A673 (cell line): ENCODE measurements around the gene ZFAND5. TPM values are rescaled to one million over a fixed set of nuclear protein-coding genes. Genes with fewer than 3 reads are reported as not detected.

ENCODE experiments used
- BruUV-seq: library from RNA; stranded (reverse); fragments of 400-500 nt; replicated peaks from 2 replicates; lab custom pipeline; 2021; lab: Mats Ljungman, UMichigan
- CTCF ChIA-PET: fragments of 300-600 bp; sonication (Branson Sonifier 250); formaldehyde crosslinking; loops from one replicate; lab custom pipeline; 2022; ENCODE audit warnings: antibody characterized with exemption; lab: Charles Lee
- POLR2A ChIA-PET: fragments of 300-600 bp; sonication (Branson Sonifier 250); formaldehyde crosslinking; loops from one replicate; lab custom pipeline; 2022; ENCODE audit warnings: antibody characterized with exemption; ENCODE audit not compliant: low non-redundant PET; lab: Charles Lee
- DNase-seq: peaks from one replicate; pipeline ENCODE4 v3.0.0-alpha.2; 2015; ENCODE audit warnings: low spot score
- H3K27ac ChIP-seq: fragments of 200-600 bp; sonication (generic); 2 replicates; pipeline ENCODE4 v1.5.1; 2016; ENCODE audit warnings: mixed run types, low read depth, mild to moderate bottlenecking, mixed read lengths, antibody characterized with exemption, low read length; ENCODE audit not compliant: poor library complexity, severe bottlenecking
- H3K27me3 ChIP-seq: fragments of 200-600 bp; sonication (generic); replicated peaks from 2 replicates; pipeline ENCODE4 v1.6.1; 2017; ENCODE audit warnings: mixed run types, low read depth, mild to moderate bottlenecking, mixed read lengths, antibody characterized with exemption, low read length; ENCODE audit not compliant: insufficient read depth, poor library complexity
- H3K36me3 ChIP-seq: fragments of 200-600 bp; sonication (generic); 2 replicates; pipeline ENCODE4 v1.6.1; 2016; ENCODE audit warnings: mixed run types, mild to moderate bottlenecking, mixed read lengths, antibody characterized with exemption, low read length; ENCODE audit not compliant: insufficient read depth, poor library complexity, severe bottlenecking
- H3K4me1 ChIP-seq: fragments of 200-600 bp; sonication (generic); 2 replicates; pipeline ENCODE4 v1.6.1; 2017; ENCODE audit warnings: mixed run types, mild to moderate bottlenecking, mixed read lengths, antibody characterized with exemption, low read length; ENCODE audit not compliant: insufficient read depth, poor library complexity, severe bottlenecking
- H3K4me3 ChIP-seq: fragments of 200-600 bp; sonication (generic); 2 replicates; pipeline ENCODE4 v1.5.1; 2016; ENCODE audit warnings: low read depth, mixed run types, mild to moderate bottlenecking, mixed read lengths, low read length; ENCODE audit not compliant: poor library complexity, severe bottlenecking
- H3K9me3 ChIP-seq: fragments of 200-600 bp; sonication (generic); 2 replicates; pipeline ENCODE4 v1.6.1; 2016; ENCODE audit warnings: mixed run types, low read depth, mild to moderate bottlenecking, mixed read lengths, antibody characterized with exemption, low read length; ENCODE audit not compliant: poor library complexity, severe bottlenecking
- CTCF ChIP-seq: fragments of 300-800, 200-600 bp; sonication (generic); conservative IDR thresholded peaks from 2 replicates; pipeline ENCODE4 v1.5.1; 2017; ENCODE audit warnings: low read depth, mild to moderate bottlenecking, antibody characterized with exemption, low read length, moderate library complexity, mixed read lengths
- EZH2 ChIP-seq: fragments of 200-600 bp; sonication (generic); IDR thresholded peaks from 2 replicates; pipeline ENCODE4 v1.6.1; 2017; ENCODE audit warnings: borderline replicate concordance, low read depth, mild to moderate bottlenecking, mixed read lengths, antibody characterized with exemption, low read length; ENCODE audit not compliant: poor library complexity, severe bottlenecking
- intact Hi-C: fragments of 100-400 bp; cut with micrococcal nuclease; formaldehyde crosslinking; loops from one replicate; pipeline ENCODE4 v1.10.0; 2022; ENCODE audit not compliant: unreplicated experiment
- total RNA-seq: library from RNA; stranded (reverse); gene quantifications from 2 replicates; pipeline ENCODE4 v1.2.3, GENCODE V29; 2021

Gene ZFAND5
- total RNA-seq, 1 experiment from 2014 or later, result 194 TPM

DNA sequence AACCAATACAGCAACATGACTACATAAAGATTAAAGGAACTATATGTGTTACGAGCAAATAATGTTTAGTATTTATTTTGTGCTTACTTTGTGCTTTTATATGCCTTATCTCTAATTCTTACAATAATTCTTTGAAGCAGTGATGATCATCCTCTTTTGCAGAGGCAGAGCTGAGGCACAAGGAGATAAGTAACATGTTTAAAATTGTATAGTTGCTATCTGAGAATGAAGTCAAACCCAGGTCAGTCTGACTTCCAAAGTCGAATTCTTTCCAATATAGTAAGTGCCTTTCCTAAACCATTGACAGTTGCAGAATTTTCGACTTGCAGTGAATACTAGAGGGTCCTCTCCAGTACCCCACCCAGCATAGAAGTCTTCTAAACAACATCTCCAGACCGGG is 12.0 kb upstream of the ZFAND5 start:
- CTCF ChIA-PET, result no interaction called here
- Histone ChIP-seq H3K36me3 (no peaks in the 10 kb centered on the region), H3K27me3 (no peaks in the 10 kb centered on the region), H3K27ac (no peak overlapping the region), H3K4me3 (no peak overlapping the region), H3K9me3 (no peaks in the 10 kb centered on the region), H3K4me1 (no peaks in the 10 kb centered on the region)
- TF ChIP-seq CTCF (no peak), EZH2 (no peak)
- BruUV-seq, result no TSS peak
- intact Hi-C loops, result no loop called here
- POLR2A ChIA-PET, result no interaction called here
- DNase-seq, result no peak

DNA sequence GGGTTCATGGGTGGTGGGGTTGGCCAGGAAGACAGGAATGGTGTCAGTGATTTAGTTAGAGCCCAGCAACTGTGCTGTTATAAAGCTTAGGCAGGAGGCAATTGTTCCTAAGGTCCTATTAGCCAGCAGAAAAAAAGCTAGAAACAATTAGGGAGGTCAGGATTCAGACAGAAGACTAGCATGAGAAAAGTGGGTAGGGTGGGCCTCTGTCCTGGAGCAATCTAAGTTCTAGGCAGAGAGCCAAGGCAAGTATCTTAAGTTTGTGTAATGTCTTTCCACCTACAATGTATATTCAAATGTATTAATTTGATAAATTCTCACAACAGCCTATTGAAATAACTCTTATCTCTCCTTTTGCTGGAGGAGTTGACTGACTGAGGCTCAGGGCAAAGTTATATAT is 6.1 kb upstream of the ZFAND5 start:
- no TSS peak for BruUV-seq
- Histone ChIP-seq H3K27me3 (no peaks in the 10 kb centered on the region), H3K4me1 (no peaks in the 10 kb centered on the region), H3K9me3 (no peaks in the 10 kb centered on the region), H3K4me3 (no peak overlapping the region), H3K27ac (no peak overlapping the region), H3K36me3 (no peaks in the 10 kb centered on the region)
- DNase-seq, result no peak
- CTCF ChIA-PET, result interaction anchor here (0.7 kb wide), 1 partner anchor 90 kb away, joined by 5 read pairs; no protein-coding TSS in a partner anchor
- POLR2A ChIA-PET, result no interaction called here
- intact Hi-C loops, result no loop called here
- TF ChIP-seq EZH2 (no peak), CTCF (no peak)

DNA sequence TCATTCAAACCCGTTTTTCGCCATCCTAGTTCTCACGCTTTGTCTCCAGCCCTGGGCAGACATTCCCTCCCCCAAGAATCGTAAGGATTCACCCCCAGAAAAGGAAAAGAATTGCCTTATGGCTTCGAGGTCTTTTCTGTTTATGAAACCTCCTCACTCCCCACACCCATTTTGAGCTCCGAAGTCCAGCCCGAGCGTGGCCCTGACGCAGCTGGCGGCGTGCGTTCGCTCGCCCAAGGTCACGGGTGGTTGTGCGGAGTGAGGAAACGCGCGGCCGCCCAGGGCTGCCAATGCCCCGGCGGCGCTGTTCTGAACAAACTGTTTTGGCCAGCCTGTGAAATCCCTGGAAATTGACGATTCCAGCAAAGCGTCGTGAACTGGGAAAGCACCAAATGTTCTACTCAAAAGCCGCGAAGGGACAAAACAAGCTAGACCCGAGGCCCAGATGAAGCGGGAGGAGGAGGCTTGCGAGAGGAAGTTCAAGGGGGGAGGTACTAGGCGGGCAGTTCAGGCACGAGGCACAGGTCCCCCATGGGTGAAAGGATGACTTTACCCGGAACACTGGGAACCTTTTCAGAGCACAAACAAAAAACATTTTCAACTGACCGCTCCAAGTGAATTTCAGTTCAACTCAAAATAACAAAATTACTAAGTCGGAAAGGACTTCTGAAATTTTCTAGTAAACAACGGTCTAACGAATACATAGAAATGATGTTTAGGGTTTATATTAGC is 683 bp upstream of the ZFAND5 start:
- CTCF ChIA-PET, result interaction anchor here (0.9 kb wide), 1 partner anchor 73 kb away, joined by 3 read pairs; no protein-coding TSS in a partner anchor
- peak overlapping the region; percentile 97 for H3K27ac ChIP-seq
- H3K4me3 ChIP-seq, result peak overlapping the region; percentile 95
- H3K9me3 ChIP-seq, result no peaks in the 10 kb centered on the region
- BruUV-seq, result TSS peak; percentile 96
- peaks cover 24% of the 10 kb centered on the region for H3K36me3 ChIP-seq
- peaks cover 18% of the 10 kb centered on the region for H3K4me1 ChIP-seq
- TF ChIP-seq CTCF, result 0 out of 2 replicates have a peak, but pooled peaks have one; percentile 16
- TF ChIP-seq EZH2, result no peak
- POLR2A ChIA-PET, result interaction anchor here (0.6 kb wide), 3 partner anchors 73 to 381 kb away, joined by 3 to 5 read pairs (median 3); no protein-coding TSS in a partner anchor
- DNase-seq, result peak; percentile 71
- H3K27me3 ChIP-seq, result no peaks in the 10 kb centered on the region
- intact Hi-C loops, result no loop called here
